HCT116 (cell line): ENCODE results near the gene CLIP2. TPM values are rescaled to one million over a fixed set of nuclear protein-coding genes. Genes with fewer than 3 reads are reported as not detected.

Source experiments
- ATAC-seq: fragments of 200-7000 bp; cut with Tn5 transposase; 2 replicates; pipeline ENCODE4 v1.9.1; 2020; ENCODE audit warnings: mild to moderate bottlenecking, moderate library complexity
- BruUV-seq: library from RNA; stranded (reverse); fragments of 400-500 nt; replicated peaks from 2 replicates; lab custom pipeline; 2021; lab: Mats Ljungman, UMichigan
- CTCF ChIA-PET: fragments of 300-600 bp; sonication (Branson Sonifier 250); formaldehyde crosslinking; loops from one replicate; lab custom pipeline; 2021; ENCODE audit warnings: antibody characterized with exemption; lab: Charles Lee
- POLR2A ChIA-PET: fragments of 300-600, 350-600 bp; sonication (Branson Sonifier 250); formaldehyde crosslinking; loops from one replicate; lab custom pipeline; 2021; ENCODE audit warnings: antibody characterized with exemption; lab: Charles Lee
- RAD21 ChIA-PET, 2 experiments: fragments of 300-600 bp; sonication (Branson Sonifier 250); formaldehyde crosslinking; loops; one replicate each; lab custom pipeline; 2023; ENCODE audit warnings: low total read pairs in 2 of 2; ENCODE audit not compliant: uncharacterized antibody in 2 of 2, unreplicated experiment in 2 of 2, low non-redundant PET in 1 of 2; lab: Charles Lee
- DNase-seq: peaks from one replicate; pipeline ENCODE4 v3.0.0-alpha.2; 2010; ENCODE audit warnings: low read depth, low spot score
- H2AFZ ChIP-seq: fragments of 200-600 bp; shearing (Covaris generic), sonication (generic); 2 replicates; pipeline ENCODE4 v1.6.1; 2017; ENCODE audit warnings: low read depth, mixed run types, mixed read lengths, antibody characterized with exemption, low read length; ENCODE audit not compliant: poor library complexity, severe bottlenecking
- H3K27ac ChIP-seq: 2 replicates; pipeline ENCODE4 v1.5.1; 2012; ENCODE audit warnings: low read depth, low read length
- H3K27me3 ChIP-seq: fragments of 200-600 bp; sonication (generic); 2 replicates; pipeline ENCODE4 v1.6.1; 2016; ENCODE audit warnings: mixed run types, low read length, mixed read lengths; ENCODE audit not compliant: insufficient read depth
- H3K36me3 ChIP-seq, 2 experiments: fragments of 200-500 bp in 1 of 2; fragments of 200-600 bp in 1 of 2; sonication (Bioruptor generic) in 1 of 2; sonication (generic) in 1 of 2; 2 replicates each; pipeline versions ENCODE4 v1.5.1 to v1.6.1; 2014 to 2016; ENCODE audit warnings: low read length in 2 of 2, inconsistent platforms in 1 of 2, mixed read lengths in 1 of 2, mixed run types in 1 of 2; ENCODE audit not compliant: insufficient read depth in 2 of 2, control insufficient read depth in 1 of 2
- H3K4me1 ChIP-seq, 2 experiments: fragments of 200-600 bp in 1 of 2; sonication (generic) in 1 of 2; 2 replicates each; pipeline versions ENCODE4 v1.5.1 to v1.6.1; 2012 to 2017; ENCODE audit warnings: low read length in 2 of 2, inconsistent platforms in 1 of 2, mild to moderate bottlenecking in 1 of 2, mixed read lengths in 1 of 2, mixed run types in 1 of 2, moderate library complexity in 1 of 2; ENCODE audit not compliant: insufficient read depth in 2 of 2, control insufficient read depth in 1 of 2
- H3K4me2 ChIP-seq: fragments of 200-600 bp; sonication (generic); 2 replicates; pipeline ENCODE4 v1.6.1; 2017; ENCODE audit warnings: mixed run types, low read length, mixed read lengths
- H3K4me3 ChIP-seq, 2 experiments: fragments of 200-600 bp in 1 of 2; sonication (generic) in 1 of 2; replicated peaks in 1 of 2; 2 replicates each; pipeline ENCODE4 v1.5.1; 2011 to 2016; ENCODE audit warnings: low read length in 2 of 2, control low read depth in 1 of 2, low read depth in 1 of 2, mild to moderate bottlenecking in 1 of 2, mixed read lengths in 1 of 2, mixed run types in 1 of 2
- H3K79me2 ChIP-seq: fragments of 200-600 bp; sonication (generic); 2 replicates; pipeline ENCODE4 v1.6.1; 2017; ENCODE audit warnings: mild to moderate bottlenecking, mixed run types, low read length, moderate library complexity, mixed read lengths; ENCODE audit not compliant: insufficient read depth
- H3K9ac ChIP-seq: fragments of 200-600 bp; sonication (generic); 2 replicates; pipeline ENCODE4 v1.6.1; 2016; ENCODE audit warnings: low read length, mixed read lengths
- H3K9me2 ChIP-seq: fragments of 200-600 bp; sonication (generic), shearing (Covaris generic); 2 replicates; pipeline ENCODE4 v1.6.1; 2017; ENCODE audit warnings: mixed run types, mild to moderate bottlenecking, moderate library complexity; ENCODE audit not compliant: insufficient read depth
- H3K9me3 ChIP-seq, 2 experiments: fragments of 200-500 bp in 1 of 2; fragments of 200-600 bp in 1 of 2; sonication (Bioruptor generic) in 1 of 2; sonication (generic) in 1 of 2; 2 replicates each; pipeline ENCODE4 v1.6.1; 2014 to 2017; ENCODE audit warnings: low read length in 2 of 2, mixed read lengths in 2 of 2, inconsistent platforms in 1 of 2, low read depth in 1 of 2, mild to moderate bottlenecking in 1 of 2, mixed run types in 1 of 2, moderate library complexity in 1 of 2; ENCODE audit not compliant: control insufficient read depth in 1 of 2, insufficient read depth in 1 of 2
- H4K20me1 ChIP-seq: fragments of 200-600 bp; sonication (generic), shearing (Covaris generic); 2 replicates; pipeline ENCODE4 v1.6.1; 2017; ENCODE audit warnings: mixed run types, mild to moderate bottlenecking, moderate library complexity; ENCODE audit not compliant: insufficient read depth
- CBX3 ChIP-seq: IDR thresholded peaks from 2 replicates; pipeline ENCODE4 v1.6.1; 2012; ENCODE audit warnings: low read depth
- EGR1 ChIP-seq: IDR thresholded peaks from 2 replicates; pipeline ENCODE4 v1.6.1; 2012; ENCODE audit warnings: low read depth
- ELF1 ChIP-seq: IDR thresholded peaks from 2 replicates; pipeline ENCODE4 v1.6.1; 2012; ENCODE audit warnings: low read depth, borderline replicate concordance
- FOSL1 ChIP-seq: IDR thresholded peaks from 2 replicates; pipeline ENCODE4 v1.6.1; 2012; ENCODE audit warnings: low read depth
- JUND ChIP-seq: IDR thresholded peaks from 2 replicates; pipeline ENCODE4 v1.6.1; 2012
- POLR2A ChIP-seq: IDR thresholded peaks from 2 replicates; pipeline ENCODE4 v1.7.0; 2011; ENCODE audit warnings: borderline replicate concordance; ENCODE audit not compliant: insufficient read depth, insufficient read length; ENCODE audit errors: extremely low read depth
- POLR2AphosphoS5 ChIP-seq: IDR thresholded peaks from 2 replicates; pipeline ENCODE4 v1.6.1; 2011; ENCODE audit warnings: mild to moderate bottlenecking, low read depth, low read length, moderate library complexity
- RAD21 ChIP-seq: IDR thresholded peaks from 2 replicates; pipeline ENCODE4 v1.6.1; 2012; ENCODE audit warnings: low read depth, mild to moderate bottlenecking
- YY1 ChIP-seq: IDR thresholded peaks from 2 replicates; pipeline ENCODE4 v1.6.1; 2011; ENCODE audit warnings: low read length, low read depth, moderate library complexity, mild to moderate bottlenecking; ENCODE audit not compliant: insufficient replicate concordance; ENCODE audit errors: extremely low read depth
- intact Hi-C: fragments of 100-400 bp; cut with micrococcal nuclease; formaldehyde crosslinking; loops from 2 replicates; pipeline ENCODE4 v1.10.0; 2022
- total RNA-seq: library from RNA; stranded (reverse); gene quantifications from one replicate; pipeline ENCODE4 v1.2.1, GENCODE V29; 2021; ENCODE audit not compliant: unreplicated experiment
- TF ChIP-seq, protein P1 (sequence below): IDR thresholded peaks from 2 replicates; pipeline ENCODE4 v1.6.1; 2012
- TF ChIP-seq, protein P2 (sequence below), 3 experiments: fragments of 200-600 bp in 1 of 3; sonication (generic) in 1 of 3; IDR thresholded peaks in 2 of 3; conservative IDR thresholded peaks in 1 of 3; 2 replicates each; pipeline ENCODE4 v1.5.1; 2012 to 2017; ENCODE audit warnings: low read depth in 2 of 3, low read length in 2 of 3, antibody characterized with exemption in 1 of 3, borderline replicate concordance in 1 of 3, control low read depth in 1 of 3, mild to moderate bottlenecking in 1 of 3, mixed read lengths in 1 of 3, mixed run types in 1 of 3, moderate library complexity in 1 of 3; ENCODE audit not compliant: insufficient read depth in 1 of 3
- TF ChIP-seq, protein P3 (sequence below): IDR thresholded peaks from 2 replicates; pipeline ENCODE4 v1.6.1; 2012; ENCODE audit warnings: low read depth

CLIP2 gene
- total RNA-seq, 1 experiment from 2014 or later = 40.1 TPM

DNA sequence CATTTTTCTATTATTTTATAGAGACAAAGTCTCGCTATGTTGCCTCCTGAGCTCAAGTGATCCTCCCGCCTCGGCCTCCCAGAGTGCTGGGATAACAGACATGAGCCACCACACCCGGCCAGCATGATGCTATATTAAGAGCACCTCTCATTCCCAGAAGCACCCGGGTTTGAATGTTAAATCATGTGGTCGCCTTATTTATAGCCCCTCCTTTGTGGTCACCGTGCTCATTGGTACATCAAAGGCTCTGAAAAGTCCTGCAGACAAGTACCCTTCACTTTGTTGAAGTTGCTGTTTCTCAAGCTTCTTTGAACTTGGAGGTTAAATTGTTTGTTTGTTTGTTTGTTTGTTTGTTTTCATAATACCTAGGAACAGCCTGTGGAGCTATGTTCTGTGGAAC is 40.0 kb downstream of the CLIP2 start:
- ATAC-seq = no peak
- no peaks in the 10 kb centered on the region for H3K9me2 ChIP-seq
- H3K9ac ChIP-seq = no peak overlapping the region
- ChIA-PET CTCF (no interaction called here), RAD21 (no interaction called here)
- no peak overlapping the region for H2AFZ ChIP-seq
- no peak overlapping the region for H3K4me3 ChIP-seq
- TF ChIP-seq YY1 = no peak
- no peak for TF ChIP-seq RAD21
- TF ChIP-seq ELF1 = no peak
- TF ChIP-seq, protein P1, sequence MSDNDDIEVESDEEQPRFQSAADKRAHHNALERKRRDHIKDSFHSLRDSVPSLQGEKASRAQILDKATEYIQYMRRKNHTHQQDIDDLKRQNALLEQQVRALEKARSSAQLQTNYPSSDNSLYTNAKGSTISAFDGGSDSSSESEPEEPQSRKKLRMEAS = no peak
- TF ChIP-seq POLR2A = no peak
- no peak for TF ChIP-seq EGR1
- TF ChIP-seq, protein P2, sequence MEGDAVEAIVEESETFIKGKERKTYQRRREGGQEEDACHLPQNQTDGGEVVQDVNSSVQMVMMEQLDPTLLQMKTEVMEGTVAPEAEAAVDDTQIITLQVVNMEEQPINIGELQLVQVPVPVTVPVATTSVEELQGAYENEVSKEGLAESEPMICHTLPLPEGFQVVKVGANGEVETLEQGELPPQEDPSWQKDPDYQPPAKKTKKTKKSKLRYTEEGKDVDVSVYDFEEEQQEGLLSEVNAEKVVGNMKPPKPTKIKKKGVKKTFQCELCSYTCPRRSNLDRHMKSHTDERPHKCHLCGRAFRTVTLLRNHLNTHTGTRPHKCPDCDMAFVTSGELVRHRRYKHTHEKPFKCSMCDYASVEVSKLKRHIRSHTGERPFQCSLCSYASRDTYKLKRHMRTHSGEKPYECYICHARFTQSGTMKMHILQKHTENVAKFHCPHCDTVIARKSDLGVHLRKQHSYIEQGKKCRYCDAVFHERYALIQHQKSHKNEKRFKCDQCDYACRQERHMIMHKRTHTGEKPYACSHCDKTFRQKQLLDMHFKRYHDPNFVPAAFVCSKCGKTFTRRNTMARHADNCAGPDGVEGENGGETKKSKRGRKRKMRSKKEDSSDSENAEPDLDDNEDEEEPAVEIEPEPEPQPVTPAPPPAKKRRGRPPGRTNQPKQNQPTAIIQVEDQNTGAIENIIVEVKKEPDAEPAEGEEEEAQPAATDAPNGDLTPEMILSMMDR (IDR thresholded peaks at IDR 0.05 in 2 of 3, conservative IDR thresholded peaks at IDR 0.05 in 1 of 3; ENCODE audit: borderline replicate concordance in 1 of 3, insufficient read depth in 1 of 3, low read depth in 2 of 3, low read length in 2 of 3) = no peak
- no peak for TF ChIP-seq CBX3
- TF ChIP-seq JUND = no peak
- no peak for TF ChIP-seq POLR2AphosphoS5
- TF ChIP-seq, protein P3, sequence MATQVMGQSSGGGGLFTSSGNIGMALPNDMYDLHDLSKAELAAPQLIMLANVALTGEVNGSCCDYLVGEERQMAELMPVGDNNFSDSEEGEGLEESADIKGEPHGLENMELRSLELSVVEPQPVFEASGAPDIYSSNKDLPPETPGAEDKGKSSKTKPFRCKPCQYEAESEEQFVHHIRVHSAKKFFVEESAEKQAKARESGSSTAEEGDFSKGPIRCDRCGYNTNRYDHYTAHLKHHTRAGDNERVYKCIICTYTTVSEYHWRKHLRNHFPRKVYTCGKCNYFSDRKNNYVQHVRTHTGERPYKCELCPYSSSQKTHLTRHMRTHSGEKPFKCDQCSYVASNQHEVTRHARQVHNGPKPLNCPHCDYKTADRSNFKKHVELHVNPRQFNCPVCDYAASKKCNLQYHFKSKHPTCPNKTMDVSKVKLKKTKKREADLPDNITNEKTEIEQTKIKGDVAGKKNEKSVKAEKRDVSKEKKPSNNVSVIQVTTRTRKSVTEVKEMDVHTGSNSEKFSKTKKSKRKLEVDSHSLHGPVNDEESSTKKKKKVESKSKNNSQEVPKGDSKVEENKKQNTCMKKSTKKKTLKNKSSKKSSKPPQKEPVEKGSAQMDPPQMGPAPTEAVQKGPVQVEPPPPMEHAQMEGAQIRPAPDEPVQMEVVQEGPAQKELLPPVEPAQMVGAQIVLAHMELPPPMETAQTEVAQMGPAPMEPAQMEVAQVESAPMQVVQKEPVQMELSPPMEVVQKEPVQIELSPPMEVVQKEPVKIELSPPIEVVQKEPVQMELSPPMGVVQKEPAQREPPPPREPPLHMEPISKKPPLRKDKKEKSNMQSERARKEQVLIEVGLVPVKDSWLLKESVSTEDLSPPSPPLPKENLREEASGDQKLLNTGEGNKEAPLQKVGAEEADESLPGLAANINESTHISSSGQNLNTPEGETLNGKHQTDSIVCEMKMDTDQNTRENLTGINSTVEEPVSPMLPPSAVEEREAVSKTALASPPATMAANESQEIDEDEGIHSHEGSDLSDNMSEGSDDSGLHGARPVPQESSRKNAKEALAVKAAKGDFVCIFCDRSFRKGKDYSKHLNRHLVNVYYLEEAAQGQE = no peak
- TF ChIP-seq FOSL1 = no peak
- TF ChIP-seq, all 23 proteins: peak for 0
- Histone ChIP-seq H3K36me3 (no peaks in the 10 kb centered on the region; a peak in 1 of 4 replicates), H3K79me2 (no peaks in the 10 kb centered on the region), H3K27ac (no peak overlapping the region), H3K9me3 (no peaks in the 10 kb centered on the region), H3K4me2 (no peak overlapping the region), H4K20me1 (no peaks in the 10 kb centered on the region), H3K27me3 (no peaks in the 10 kb centered on the region), H3K4me1 (no peaks in the 10 kb centered on the region)
- POLR2A ChIA-PET = no interaction called here
- intact Hi-C loops = no loop called here
- DNase-seq = no peak
- no TSS peak for BruUV-seq
